GM12801 (cell line): ENCODE measurements around the gene NUP93.

Source experiments
- TF ChIP-seq, protein P1 (sequence below): IDR thresholded peaks from one replicate; pipeline ENCODE4 v1.5.1; 2011; ENCODE audit warnings: control low read depth; ENCODE audit not compliant: insufficient read length; ENCODE audit errors: extremely low read depth

Gene NUP93

DNA sequence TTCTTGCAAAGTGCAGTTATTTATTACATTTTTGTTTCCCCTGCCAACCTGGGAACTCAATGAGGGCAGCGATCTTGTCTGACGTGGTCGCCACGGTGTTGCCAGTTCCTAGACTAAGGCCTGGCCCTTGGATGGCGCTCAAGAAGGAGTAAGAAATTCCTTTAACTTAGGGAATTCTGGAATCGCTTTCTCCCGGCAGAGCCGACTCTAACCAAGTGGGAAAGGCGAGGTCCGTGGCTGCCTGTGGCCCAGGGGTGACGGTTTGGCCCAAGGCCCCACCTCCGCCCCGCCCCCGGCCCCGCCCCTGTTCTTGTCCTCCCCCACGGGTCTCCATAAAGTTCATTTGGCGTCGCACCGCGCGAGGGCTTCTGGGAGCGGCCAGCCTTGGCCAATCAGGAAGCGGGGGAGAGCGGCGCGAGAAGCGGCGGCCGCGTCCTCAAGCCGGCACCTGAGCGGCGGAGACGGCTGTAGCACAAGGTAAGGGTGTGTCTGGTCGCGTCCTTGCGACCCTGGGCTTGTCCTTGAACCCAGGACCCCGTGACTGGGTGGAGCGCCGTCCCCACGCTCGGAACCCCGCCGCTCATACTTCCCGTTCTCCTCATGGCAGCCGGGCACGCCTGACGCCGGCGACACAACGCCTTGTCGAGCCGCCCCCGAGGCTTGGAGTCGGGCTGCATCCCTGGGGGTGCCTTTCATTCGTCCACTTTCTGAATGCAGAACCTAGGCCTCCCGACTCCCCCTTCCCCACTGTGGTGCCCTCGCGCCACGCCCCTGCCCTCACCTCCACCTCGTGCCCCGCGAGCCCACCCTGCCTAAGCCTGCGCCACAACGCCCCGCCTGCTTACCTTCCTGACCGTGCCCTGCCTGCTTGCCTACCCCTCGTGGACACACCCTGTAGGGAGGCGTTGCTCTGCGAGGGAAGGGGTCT lies at the start of gene NUP93:
Gene NUP93, plus strand, starts transcription at position 395 of the 928 bp plus-strand sequence. CDS start 18,119 bp downstream, outside the sequence.
- TF ChIP-seq, protein P1, sequence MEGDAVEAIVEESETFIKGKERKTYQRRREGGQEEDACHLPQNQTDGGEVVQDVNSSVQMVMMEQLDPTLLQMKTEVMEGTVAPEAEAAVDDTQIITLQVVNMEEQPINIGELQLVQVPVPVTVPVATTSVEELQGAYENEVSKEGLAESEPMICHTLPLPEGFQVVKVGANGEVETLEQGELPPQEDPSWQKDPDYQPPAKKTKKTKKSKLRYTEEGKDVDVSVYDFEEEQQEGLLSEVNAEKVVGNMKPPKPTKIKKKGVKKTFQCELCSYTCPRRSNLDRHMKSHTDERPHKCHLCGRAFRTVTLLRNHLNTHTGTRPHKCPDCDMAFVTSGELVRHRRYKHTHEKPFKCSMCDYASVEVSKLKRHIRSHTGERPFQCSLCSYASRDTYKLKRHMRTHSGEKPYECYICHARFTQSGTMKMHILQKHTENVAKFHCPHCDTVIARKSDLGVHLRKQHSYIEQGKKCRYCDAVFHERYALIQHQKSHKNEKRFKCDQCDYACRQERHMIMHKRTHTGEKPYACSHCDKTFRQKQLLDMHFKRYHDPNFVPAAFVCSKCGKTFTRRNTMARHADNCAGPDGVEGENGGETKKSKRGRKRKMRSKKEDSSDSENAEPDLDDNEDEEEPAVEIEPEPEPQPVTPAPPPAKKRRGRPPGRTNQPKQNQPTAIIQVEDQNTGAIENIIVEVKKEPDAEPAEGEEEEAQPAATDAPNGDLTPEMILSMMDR = no peak

DNA sequence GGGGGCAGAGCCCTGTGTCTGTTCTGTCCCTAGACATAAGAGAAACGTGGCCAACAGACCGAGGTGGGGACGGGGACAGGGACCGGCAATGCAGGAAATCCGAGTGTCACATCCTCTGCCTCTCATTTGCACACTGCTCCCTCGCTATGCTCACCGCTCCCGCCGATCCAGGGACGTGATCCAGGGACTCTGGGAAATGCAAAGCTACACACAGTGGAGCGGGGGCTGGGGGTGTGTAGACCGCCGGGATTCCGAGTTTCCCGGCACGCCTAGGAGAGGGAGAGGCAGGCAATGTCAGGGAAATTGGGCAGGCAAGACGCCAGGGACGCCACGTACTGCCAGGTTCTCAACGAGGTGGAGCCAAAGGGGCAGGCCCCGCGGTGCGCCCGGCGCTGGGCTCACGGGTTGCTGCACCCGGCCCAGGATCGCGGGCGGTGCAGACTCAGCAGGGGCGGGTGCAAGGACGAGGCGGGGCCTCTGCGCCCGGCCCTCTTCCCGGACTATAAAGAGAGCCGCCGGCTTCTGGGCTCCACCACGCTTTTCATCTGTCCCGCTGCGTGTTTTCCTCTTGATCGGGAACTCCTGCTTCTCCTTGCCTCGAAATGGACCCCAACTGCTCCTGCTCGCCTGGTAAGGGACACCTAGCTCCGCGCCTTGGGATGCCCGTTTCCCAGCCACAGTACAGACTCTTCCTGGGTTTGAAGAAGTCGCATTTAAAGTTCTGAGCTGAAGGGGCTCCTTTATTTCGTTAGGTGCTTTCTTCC lies 47.8 kb upstream of the NUP93 start, which contains the start of gene MT1X:
Gene MT1X, plus strand, starts transcription at position 532 of the 764 bp plus-strand sequence. Its CDS starts 71 bp downstream, at position 603.
- TF ChIP-seq, protein P1 = no peak

- TF ChIP-seq, protein P1 = no peak
Observed at GRCh38 chr16:56682703-56683397, 47.1 kb upstream of the NUP93 start.

DNA sequence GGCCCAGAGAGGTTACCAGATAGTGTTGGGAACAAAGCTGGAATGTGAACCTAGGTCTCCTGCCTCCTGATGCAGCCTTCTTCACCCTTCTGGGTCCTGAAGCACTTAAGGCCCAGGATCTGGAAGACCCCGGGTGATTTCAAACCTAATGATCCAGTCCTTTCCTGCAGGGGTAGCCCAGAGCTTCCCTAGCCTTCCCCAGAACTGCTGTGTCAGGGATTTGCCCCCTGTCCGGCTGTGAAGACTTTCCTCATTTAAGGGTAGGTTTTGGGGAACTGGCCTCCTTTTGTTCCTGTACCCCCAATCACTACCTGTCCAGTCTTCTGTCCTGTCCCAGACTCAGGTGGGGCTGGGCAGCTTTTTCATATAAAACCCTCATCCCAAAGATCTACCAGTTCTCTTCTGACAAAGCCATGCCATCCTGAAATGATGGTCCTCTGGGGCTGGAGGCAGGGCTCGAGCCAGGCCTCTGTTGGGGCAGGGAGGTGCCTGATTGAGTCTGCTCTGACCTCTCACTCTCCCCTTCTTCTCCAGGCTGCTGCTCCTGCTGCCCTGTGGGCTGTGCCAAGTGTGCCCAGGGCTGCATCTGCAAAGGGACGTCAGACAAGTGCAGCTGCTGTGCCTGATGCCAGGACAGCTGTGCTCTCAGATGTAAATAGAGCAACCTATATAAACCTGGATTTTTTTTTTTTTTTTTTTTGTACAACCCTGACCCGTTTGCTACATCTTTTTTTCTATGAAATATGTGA lies 46.3 kb upstream of the NUP93 start:
- TF ChIP-seq, protein P1 = no peak

DNA sequence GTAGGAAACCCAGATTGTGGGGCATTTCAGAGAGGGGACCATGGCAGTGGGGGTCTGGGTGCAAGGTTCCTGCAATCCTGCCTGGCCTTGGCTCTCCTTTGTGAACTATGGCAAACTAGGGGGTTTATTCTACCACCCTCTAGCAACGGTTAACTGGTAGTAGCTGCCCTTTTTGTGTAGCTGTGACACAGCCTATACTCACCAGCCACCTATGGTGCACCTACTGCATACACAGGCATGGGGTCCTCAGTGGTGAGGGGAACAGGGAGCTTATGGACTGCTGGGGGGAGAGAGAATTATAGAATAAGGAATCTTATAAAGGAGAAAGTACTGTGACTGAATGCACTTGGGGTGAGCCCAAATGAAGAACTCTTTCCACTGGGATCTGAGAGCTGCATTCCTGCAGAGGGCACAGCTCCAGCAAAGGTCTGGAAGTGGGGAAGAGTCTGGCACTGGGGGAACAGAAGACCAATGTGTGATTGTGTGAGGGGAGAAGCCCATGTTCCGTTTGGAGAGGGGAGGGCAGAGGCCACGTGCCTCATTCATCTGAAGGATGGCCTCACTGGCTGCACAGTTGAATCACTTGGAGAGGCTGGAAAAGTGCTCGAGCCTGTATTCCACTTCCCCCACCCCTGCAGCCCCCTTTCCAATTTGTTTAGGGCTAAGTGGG lies 45.5 kb upstream of the NUP93 start:
- TF ChIP-seq, protein P1 = no peak

GRCh38 chr16:56684926-56685590 lies 44.9 kb upstream of the NUP93 start:
- TF ChIP-seq, protein P1 = no peak
